GM12878 (cell line): ENCODE results near the gene CPA4. TPM values are rescaled to one million over a fixed set of nuclear protein-coding genes. Genes with fewer than 3 reads are reported as not detected.

Source experiments
- ATAC-seq: fragments of 200-7000 bp; cut with Tn5 transposase; 3 replicates; pipeline ENCODE4 v1.9.1; 2020; ENCODE audit warnings: mild to moderate bottlenecking, moderate library complexity
- BruUV-seq: library from RNA; stranded (reverse); fragments of 400-500 nt; replicated peaks from 2 replicates; lab custom pipeline; 2021; lab: Mats Ljungman, UMichigan
- CTCF ChIA-PET: fragments of 300-600 bp; sonication (Branson Sonifier 250); formaldehyde crosslinking; extraction: SDS; loops from one replicate; lab custom pipeline; 2021; ENCODE audit warnings: inconsistent platforms; lab: Yijun Ruan, JAX
- POLR2A ChIA-PET: fragments of 350-600 bp; formaldehyde crosslinking; extraction: SDS; loops from one replicate; lab custom pipeline; 2021; ENCODE audit warnings: inconsistent platforms; lab: Charles Lee
- RAD21 ChIA-PET: fragments of 300-600 bp; sonication (Branson Sonifier 250); formaldehyde crosslinking; loops from one replicate; lab custom pipeline; 2023; ENCODE audit warnings: antibody characterized with exemption; ENCODE audit not compliant: unreplicated experiment; lab: Charles Lee
- SMC1A ChIA-PET: fragments of 300-600 bp; sonication (Branson Sonifier 250); formaldehyde crosslinking; loops from one replicate; lab custom pipeline; 2023; ENCODE audit not compliant: unreplicated experiment, uncharacterized antibody; lab: Charles Lee
- DNase-seq: peaks from one replicate; pipeline ENCODE4 v3.0.0-alpha.2; 2011; ENCODE audit warnings: low read depth, low spot score
- FAIRE-seq: peaks from 3 replicates; lab custom pipeline; 2011; peaks lifted over from hg19 to GRCh38; lab: Jason Lieb, UNC
- H2AFZ ChIP-seq: 2 replicates; pipeline ENCODE4 v1.6.0; 2011; ENCODE audit warnings: low read depth, low read length, control low read depth; ENCODE audit not compliant: control insufficient read depth
- H3K27ac ChIP-seq: 2 replicates; pipeline ENCODE4 v1.5.1; 2011; ENCODE audit warnings: control low read depth; ENCODE audit not compliant: control insufficient read depth, insufficient read depth
- H3K27me3 ChIP-seq, 2 experiments: replicated peaks in 1 of 2; 2 replicates each; pipeline versions ENCODE4 v1.6.0 to v1.6.1; 2011; ENCODE audit warnings: low read length in 1 of 2; ENCODE audit not compliant: control insufficient read depth in 2 of 2, insufficient read depth in 2 of 2
- H3K36me3 ChIP-seq, 2 experiments: 2 replicates each; pipeline ENCODE4 v1.5.1; 2011; ENCODE audit warnings: low read length in 1 of 2; ENCODE audit not compliant: control insufficient read depth in 2 of 2, insufficient read depth in 2 of 2
- H3K4me1 ChIP-seq: 2 replicates; pipeline ENCODE4 v1.6.1; 2011; ENCODE audit warnings: mild to moderate bottlenecking, low read length, moderate library complexity, mixed read lengths; ENCODE audit not compliant: control insufficient read depth, insufficient read depth
- H3K4me2 ChIP-seq: 2 replicates; pipeline ENCODE4 v1.6.0; 2011; ENCODE audit warnings: control low read depth; ENCODE audit not compliant: control insufficient read depth, insufficient read depth
- H3K4me3 ChIP-seq: fragments of 200-600 bp; sonication (generic); 2 replicates; pipeline ENCODE4 v1.5.1; 2016
- H3K79me2 ChIP-seq: 2 replicates; pipeline ENCODE4 v1.6.0; 2011; ENCODE audit warnings: low read length; ENCODE audit not compliant: control insufficient read depth, insufficient read depth
- H3K9ac ChIP-seq: 2 replicates; pipeline ENCODE4 v1.8.0; 2011; ENCODE audit warnings: low read length, control low read depth, mixed read lengths; ENCODE audit not compliant: control insufficient read depth, insufficient read depth
- H3K9me3 ChIP-seq: replicated peaks from 3 replicates; pipeline ENCODE4 v1.5.1; 2011; ENCODE audit warnings: mild to moderate bottlenecking, low read length; ENCODE audit not compliant: control insufficient read depth, insufficient read depth
- H4K20me1 ChIP-seq: 2 replicates; pipeline ENCODE4 v1.6.0; 2011; ENCODE audit not compliant: control insufficient read depth, insufficient read depth
- CHD4 ChIP-seq: fragments of 200-600 bp; sonication (generic); IDR thresholded peaks from 2 replicates; pipeline ENCODE4 v1.6.1; 2016; ENCODE audit warnings: mild to moderate bottlenecking
- CUX1 ChIP-seq: IDR thresholded peaks from 2 replicates; pipeline ENCODE4 v1.6.1; 2012; ENCODE audit warnings: improper control_type of control experiment, low read depth, low read length; ENCODE audit not compliant: insufficient replicate concordance
- EZH2 ChIP-seq: IDR thresholded peaks from 2 replicates; pipeline ENCODE4 v1.6.1; 2012; ENCODE audit warnings: low read depth, mild to moderate bottlenecking, control low read depth, inconsistent platforms, low read length, borderline replicate concordance; ENCODE audit not compliant: control insufficient read depth
- MTA2 ChIP-seq: fragments of 450-650 bp; IDR thresholded peaks from 2 replicates; pipeline ENCODE4 v1.6.1; 2016; ENCODE audit warnings: low read depth, mild to moderate bottlenecking, moderate library complexity
- RAD51 ChIP-seq: fragments of 450-650 bp; IDR thresholded peaks from 2 replicates; pipeline ENCODE4 v1.6.1; 2016; ENCODE audit warnings: moderate library complexity, mild to moderate bottlenecking, inconsistent platforms
- SMAD1 ChIP-seq: fragments of 450-650 bp; IDR thresholded peaks from 2 replicates; pipeline ENCODE4 v1.6.1; 2018; ENCODE audit warnings: mild to moderate bottlenecking, low read depth; ENCODE audit not compliant: partially characterized antibody
- SMC3 ChIP-seq: IDR thresholded peaks from 2 replicates; pipeline ENCODE4 v1.6.1; 2011; ENCODE audit warnings: low read length, improper control_type of control experiment, borderline replicate concordance
- TCF12 ChIP-seq: IDR thresholded peaks from 2 replicates; pipeline ENCODE4 v1.6.1; 2011; ENCODE audit warnings: low read depth, mild to moderate bottlenecking, low read length
- TCF7 ChIP-seq: IDR thresholded peaks from 2 replicates; pipeline ENCODE4 v1.6.1; 2014; ENCODE audit warnings: antibody characterized with exemption, borderline replicate concordance
- WGBS: methylation state at CpG from one replicate; pipeline ENCODE4 v1.1.6; 2016; ENCODE audit warnings: low lambda C conversion rate; ENCODE audit not compliant: insufficient replicate concordance, insufficient coverage; ENCODE audit errors: missing lambda C conversion rate; 5-methylcytosine and 5-hydroxymethylcytosine counted together
- in situ Hi-C: fragments of 300-500 bp; cut with MboI; formaldehyde crosslinking; loops from 9 replicates; pipeline ENCODE4 v1.14.3; 2018; ENCODE audit warnings: mixed read lengths
- intact Hi-C: fragments of 100-400 bp; cut with micrococcal nuclease; formaldehyde crosslinking; loops from one replicate; pipeline ENCODE4 v1.14.2; 2022; ENCODE audit not compliant: unreplicated experiment
- polyA plus RNA-seq, 11 experiments: library from polyadenylated mRNA; depleted of rRNA in 4 of 11; unstranded in 6 of 11; stranded (reverse) in 5 of 11; fragments of >200 nt; fragmentation: Nextera tagmentation in 4 of 11; fragmentation: Illumina TruSeq in 1 of 11; extraction: Ambion mirVana in 4 of 11; extraction: Trizol in 1 of 11; gene quantifications; 1 replicate in 1 of 11; 2 replicates in 10 of 11; pipeline versions ENCODE4 v1.2.1 to v1.2.3, GENCODE V29; 2011 to 2016; ENCODE audit warnings: inconsistent platforms in 2 of 11, missing spikeins in 2 of 11, low read depth in 1 of 11
- total RNA-seq, 4 experiments: library from RNA; depleted of rRNA in 3 of 4; stranded (reverse); fragments of >200 nt in 3 of 4; fragmentation: Illumina TruSeq in 1 of 4; extraction: Trizol in 1 of 4; gene quantifications; 2 replicates each; pipeline versions ENCODE4 v1.2.1 to v1.2.3, GENCODE V29; 2013 to 2021

CPA4 gene
- total and polyA plus RNA-seq, 10 of the 15 experiments (the other 5 are each of a cell fraction or from before 2014, with no cell fraction given), result 0.05 to 0.35 (median 0.18) TPM; not detected in 1

- TF ChIP-seq MTA2 (no peak), RAD51 (no peak), CHD4 (no peak), SMC3 (no peak), EZH2 (no peak)
- SMC1A ChIA-PET, result interaction anchor here (1.4 kb wide), 1 partner anchor 12 kb away, joined by 4 read pairs; the partner anchor contains the start of gene CPA5
Observed at GRCh38 chr7:130332259-130333053, 39.5 kb downstream of the CPA4 start.

GRCh38 chr7:130333832-130334231 lies 40.9 kb downstream of the CPA4 start:
- 45% methylated on average over 2 of the region's 2 CpGs for WGBS
- Histone ChIP-seq H3K27me3 (no peaks in the 10 kb centered on the region), H3K36me3 (no peaks in the 10 kb centered on the region), H3K79me2 (no peaks in the 10 kb centered on the region), H2AFZ (no peak overlapping the region), H3K9me3 (no peaks in the 10 kb centered on the region), H3K4me1 (no peaks in the 10 kb centered on the region), H3K27ac (no peak overlapping the region), H4K20me1 (no peaks in the 10 kb centered on the region), H3K4me3 (no peak overlapping the region), H3K4me2 (no peak overlapping the region), H3K9ac (no peak overlapping the region)
- DNase-seq (no peak), ATAC-seq (no peak), FAIRE-seq (peak; percentile 61)
- SMC1A ChIA-PET, result interaction anchor here (0.6 to 1.4 kb wide), 2 partner anchors 11 to 21 kb away, joined by 4 read pairs; partner anchors contain the start of gene CPA5
- BruUV-seq, result no TSS peak
- CTCF ChIA-PET, result interaction anchor here (1.3 to 1.9 kb wide), 2 partner anchors 10 to 150 kb away, joined by 3 to 4 read pairs; no protein-coding TSS in a partner anchor
- intact Hi-C loops (no loop called here), in situ Hi-C loops (no loop called here)
- RAD21 ChIA-PET, result interaction anchor here (1.3 kb wide), 1 partner anchor 262 kb away, joined by 3 read pairs; no protein-coding TSS in a partner anchor
- POLR2A ChIA-PET, result no interaction called here
- TF ChIP-seq SMAD1 (no peak), TCF7 (no peak), CUX1 (no peak), TCF12 (no peak)

More at GRCh38 chr7:130332259-130333053, 39.5 kb downstream of the CPA4 start:
- no TSS peak for BruUV-seq
- Histone ChIP-seq H3K9me3 (no peaks in the 10 kb centered on the region), H3K36me3 (no peaks in the 10 kb centered on the region), H4K20me1 (no peaks in the 10 kb centered on the region), H3K79me2 (no peaks in the 10 kb centered on the region), H3K27me3 (no peaks in the 10 kb centered on the region), H3K4me3 (no peak overlapping the region), H3K9ac (no peak overlapping the region), H3K4me2 (no peak overlapping the region), H2AFZ (no peak overlapping the region), H3K4me1 (no peaks in the 10 kb centered on the region), H3K27ac (no peak overlapping the region)
- CTCF ChIA-PET, result interaction anchor here (1.2 to 1.9 kb wide), 2 partner anchors 9 to 73 kb away, joined by 3 to 4 read pairs; no protein-coding TSS in a partner anchor
- RAD21 ChIA-PET, result no interaction called here
- intact Hi-C loops (no loop called here), in situ Hi-C loops (no loop called here)
- FAIRE-seq, result no peak
- 50% methylated on average over 4 of the region's 4 CpGs for WGBS
- no peak for DNase-seq
- ATAC-seq, result no peak
- POLR2A ChIA-PET, result no interaction called here
